Fibroblast of villous mesenchyme (primary cell): ENCODE results near the gene RNF208. TPM values are rescaled to one million over a fixed set of nuclear protein-coding genes. Genes with fewer than 3 reads are reported as not detected.

Experiments
- DNase-seq: peaks from one replicate; pipeline ENCODE4 v3.0.0-alpha.2; 2010; ENCODE audit warnings: low read depth
- H3K4me3 ChIP-seq: 2 replicates; pipeline ENCODE4 v1.5.1; 2011; ENCODE audit warnings: low read depth, mild to moderate bottlenecking, low read length
- CTCF ChIP-seq: IDR thresholded peaks from 2 replicates; pipeline ENCODE4 v1.5.1; 2012; ENCODE audit warnings: low read depth, mild to moderate bottlenecking, low read length; ENCODE audit not compliant: insufficient read depth
- total RNA-seq: library from RNA; depleted of rRNA; stranded (reverse); fragments of >200 nt; gene quantifications from 2 replicates; pipeline ENCODE4 v1.2.3, GENCODE V29; 2012

Gene RNF208
- total RNA-seq, 1 donor = under 0.01 TPM

DNA sequence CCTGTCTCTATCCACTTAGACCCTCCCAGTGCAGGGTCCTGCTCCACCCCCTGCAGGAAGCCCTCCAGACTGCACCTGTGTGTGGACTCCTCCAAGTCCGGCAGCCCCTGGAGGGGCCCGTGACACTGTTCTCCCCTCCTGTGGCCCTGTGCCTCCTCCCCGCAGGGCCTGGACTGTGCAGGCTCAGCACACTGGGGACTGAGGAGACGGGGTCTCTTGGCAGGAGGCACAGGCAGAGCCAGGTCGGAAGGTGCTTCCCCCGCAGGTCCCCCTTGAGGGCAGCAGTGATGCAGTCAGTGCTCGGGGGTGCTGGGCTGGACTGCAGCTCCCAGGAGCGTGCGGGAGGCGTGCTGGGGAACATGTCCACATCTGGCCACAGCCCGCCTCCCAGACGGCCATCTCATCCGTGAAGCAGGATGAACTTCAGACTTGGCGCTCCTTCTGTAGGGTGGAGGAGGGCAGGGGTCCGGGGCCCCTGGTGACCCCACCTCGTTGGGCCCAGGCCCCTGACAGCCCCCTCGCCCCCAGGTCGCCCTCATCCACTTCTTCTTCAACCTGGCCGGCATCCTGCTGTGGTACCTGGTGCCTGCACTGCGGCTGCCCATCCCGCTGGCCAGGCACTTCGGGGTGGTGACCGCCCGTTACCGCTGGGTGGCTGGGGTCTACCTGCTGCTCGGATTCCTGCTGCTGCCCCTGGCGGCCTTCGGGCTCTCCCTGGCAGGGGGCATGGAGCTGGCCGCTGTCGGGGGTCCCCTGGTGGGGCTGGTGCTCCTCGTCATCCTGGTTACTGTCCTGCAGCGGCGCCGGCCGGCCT is 13.6 kb upstream of the RNF208 start:
- H3K4me3 ChIP-seq = no peak overlapping the region
- TF ChIP-seq CTCF = no peak
- DNase-seq = no peak

DNA sequence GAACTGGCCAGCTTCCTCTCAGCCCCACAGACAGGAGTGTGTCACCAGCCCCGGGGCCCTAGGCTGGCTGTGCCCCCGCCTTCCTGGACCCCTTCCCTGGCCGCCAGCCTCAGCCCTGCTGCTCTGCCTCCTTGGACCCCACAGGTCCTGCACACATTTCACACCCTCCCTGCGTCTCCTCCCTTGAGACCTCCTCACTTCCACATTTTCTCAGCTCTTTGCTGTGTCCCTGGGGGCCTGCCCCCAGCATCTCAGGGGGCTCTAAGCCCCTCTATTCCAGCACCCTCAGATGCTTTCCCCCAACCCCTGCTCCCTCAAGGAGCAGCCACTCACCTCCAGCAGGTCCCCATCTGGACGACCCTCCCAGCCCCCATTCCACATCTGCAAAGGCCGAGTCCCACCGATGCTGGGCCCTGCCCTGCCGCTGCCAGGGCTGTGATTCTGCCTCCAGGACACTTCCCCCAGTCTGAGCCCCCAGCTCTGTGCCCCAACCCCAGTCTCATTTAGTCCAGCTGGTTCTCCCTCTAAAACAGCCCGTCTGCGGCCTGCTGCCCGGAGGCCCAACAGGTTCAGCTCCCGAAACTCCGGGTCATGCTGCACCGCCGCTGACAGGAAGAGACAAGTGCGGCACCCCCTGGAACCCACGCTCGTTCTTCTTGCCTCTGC is 12.9 kb upstream of the RNF208 start:
- no peak for DNase-seq
- no peak for TF ChIP-seq CTCF
- no peak overlapping the region for H3K4me3 ChIP-seq

DNA sequence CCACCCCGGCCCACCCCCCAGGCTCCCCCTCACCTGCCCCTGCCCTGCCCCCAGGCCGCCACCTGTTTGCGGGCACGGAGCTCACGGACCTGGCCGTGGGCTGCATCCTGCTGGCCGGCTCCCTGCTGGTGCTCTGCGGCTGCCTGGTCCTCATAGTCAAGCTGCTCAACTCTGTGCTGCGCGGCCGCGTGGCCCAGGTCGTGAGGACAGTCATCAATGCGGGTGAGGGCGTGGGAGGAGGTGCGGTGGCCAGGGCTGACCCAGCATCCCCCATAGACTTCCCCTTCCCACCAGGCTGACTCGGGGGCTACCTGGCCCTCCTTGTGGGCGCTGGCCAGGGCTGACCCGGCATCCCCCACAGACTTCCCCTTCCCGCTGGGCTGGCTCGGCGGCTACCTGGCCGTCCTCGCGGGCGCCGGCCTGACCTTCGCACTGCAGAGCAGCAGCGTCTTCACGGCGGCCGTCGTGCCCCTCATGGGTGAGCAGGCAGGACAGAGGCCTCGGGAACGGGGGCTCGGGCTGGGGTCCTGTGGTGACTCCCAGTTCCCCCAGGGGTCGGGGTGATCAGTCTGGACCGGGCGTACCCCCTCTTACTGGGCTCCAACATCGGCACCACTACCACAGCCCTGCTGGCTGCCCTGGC is 12.1 kb upstream of the RNF208 start:
- no peak for DNase-seq
- no peak for TF ChIP-seq CTCF
- no peak overlapping the region for H3K4me3 ChIP-seq

GRCh38 chr9:137233143-137233980 is 11.3 kb upstream of the RNF208 start:
- H3K4me3 ChIP-seq = no peak overlapping the region
- TF ChIP-seq CTCF = no peak
- DNase-seq = no peak

- DNase-seq = no peak
- H3K4me3 ChIP-seq = no peak overlapping the region
- no peak for TF ChIP-seq CTCF
Measured at GRCh38 chr9:137232510-137232909, 10.5 kb upstream of the RNF208 start.

DNA sequence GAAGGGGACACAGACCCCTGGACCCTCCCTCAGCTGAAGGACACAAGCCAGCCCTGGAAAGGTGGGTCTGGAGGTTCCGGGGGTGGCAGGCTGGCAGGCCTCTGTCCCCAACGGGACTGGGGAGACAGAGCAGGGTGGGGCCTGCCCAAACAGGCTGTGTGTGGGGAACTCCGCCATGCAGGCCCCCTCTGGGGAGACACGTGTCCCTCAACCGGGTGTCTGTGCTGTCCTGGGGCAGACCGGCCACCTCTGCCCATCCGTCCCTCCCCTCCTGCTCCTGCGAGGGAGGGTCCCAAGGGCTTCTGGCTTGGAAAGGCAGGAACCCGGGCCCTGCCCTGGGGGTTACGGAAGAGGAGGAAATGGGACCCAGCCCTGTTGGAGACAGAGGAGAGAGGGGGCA is 10.1 kb upstream of the RNF208 start:
- H3K4me3 ChIP-seq = no peak overlapping the region
- DNase-seq = no peak
- no peak for TF ChIP-seq CTCF
